Keratinocyte (primary cell): Measurements from ENCODE around the gene EID2B.

Experiments
- CTCF ChIP-seq, 3 experiments: IDR thresholded peaks in 1 of 3; conservative IDR thresholded peaks in 1 of 3; optimal IDR thresholded peaks in 1 of 3; 2 replicates in 2 of 3; 3 replicates in 1 of 3; pipeline versions ENCODE3 to v1.5.1; 2011; ENCODE audit warnings: low read length in 3 of 3, mild to moderate bottlenecking in 3 of 3, moderate library complexity in 2 of 3, control low read depth in 1 of 3, inconsistent platforms in 1 of 3; ENCODE audit not compliant: insufficient read depth in 2 of 3; ENCODE audit errors: extremely low read depth in 1 of 3
- EZH2 ChIP-seq: IDR thresholded peaks from one replicate; pipeline ENCODE4 v1.6.1; 2012; ENCODE audit warnings: inconsistent platforms, mild to moderate bottlenecking, low read length, moderate library complexity

- TF ChIP-seq CTCF (optimal IDR thresholded peaks at IDR 0.05 in 1 of 3, IDR thresholded peaks at IDR 0.05 in 1 of 3, conservative IDR thresholded peaks at IDR 0.05 in 1 of 3; ENCODE audit: extremely low read depth in 1 of 3, insufficient read depth in 2 of 3, low read length in 3 of 3) = no peak
- TF ChIP-seq EZH2 = no peak
Observed at GRCh38 chr19:39533791-39534190, 1.1 kb upstream of the EID2B start.
